ENCODE data around the gene SRGAP2B. TPM values are rescaled to one million over a fixed set of nuclear protein-coding genes. Genes with fewer than 3 reads are reported as not detected.
"Not testable (repeated sequence)": the region's sequence is repeated elsewhere in the genome, so short reads cannot be mapped to it uniquely, and the experiment has no call there.

Gene SRGAP2B
- total RNA-seq (10 to 100 TPM; 26.0 to 28.5 TPM), polyA plus RNA-seq (1 to 10 TPM in 1 of 2 donors, under 1 TPM in 1; 0.76 to 2.6 TPM)

- POLR2A ChIA-PET (ENCODE audit: partially characterized antibody); H3K4me1 ChIP-seq (ENCODE audit: insufficient read depth, low read length); H3K27me3 Mint-ChIP-seq; H3K27ac ChIP-seq (ENCODE audit: low read depth, low read length); H3K4me1 Mint-ChIP-seq; CTCF ChIA-PET (ENCODE audit: partially characterized antibody); H3K9me3 ChIP-seq (ENCODE audit: control insufficient read depth in 1 of 2, low read length in 2 of 2); H3K36me3 Mint-ChIP-seq; H3K36me3 ChIP-seq (ENCODE audit: insufficient read depth, low read length); H3K27me3 ChIP-seq (ENCODE audit: insufficient read depth, low read length); H3K27ac Mint-ChIP-seq; intact Hi-C loops (cut with micrococcal nuclease); DNase-seq; H3K4me3 ChIP-seq (ENCODE audit: low read length in 2 of 2); H3K9me3 Mint-ChIP-seq: not testable (repeated sequence)
- peak within 1 kb of the TSS in 7 of 8 donors; percentile 20 to 94 (median 46) for H3K4me3 Mint-ChIP-seq
Measured at GRCh38 chr1:145095284-145096057, at the start of gene SRGAP2B, which contains the start of gene FAM72D. Gene SRGAP2B (minus strand): TSS chr1:145095328. CDS start chr1:145092901, 2,427 bp downstream. Gene FAM72D (plus strand): TSS chr1:145095974. CDS start chr1:145096848, 874 bp downstream.

DNA sequence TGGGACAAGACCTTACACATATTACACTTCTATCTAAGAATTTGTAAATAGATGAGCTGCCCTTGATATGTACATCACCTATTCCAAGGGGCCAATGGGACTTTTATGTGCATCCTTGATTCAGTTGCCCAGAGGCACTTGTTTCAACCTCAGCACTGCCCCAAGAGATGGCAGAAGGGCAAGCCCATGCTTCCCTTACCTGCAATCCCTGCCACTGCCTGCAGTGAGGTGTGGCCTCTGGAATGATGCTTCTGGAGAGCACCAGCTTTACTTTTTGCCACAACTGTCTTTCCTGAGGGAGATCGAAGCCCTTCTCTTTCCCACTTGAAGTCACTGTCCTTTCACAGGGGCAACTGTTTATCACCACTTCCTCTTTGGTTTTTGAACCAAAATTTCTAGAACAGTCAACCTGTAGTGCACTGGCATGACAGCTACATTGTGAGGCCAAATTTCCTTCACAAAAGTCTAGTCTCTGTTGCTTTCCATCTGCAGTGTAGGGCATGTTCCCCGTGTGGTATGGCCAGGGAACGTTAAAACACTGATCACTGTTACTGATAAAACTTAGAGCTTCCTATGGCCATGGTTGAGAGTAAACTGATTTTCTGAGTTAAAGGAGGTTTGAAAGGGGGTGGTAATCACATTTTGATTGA, 49.3 kb upstream of the SRGAP2B start:
- H3K9me3 Mint-ChIP-seq; DNase-seq; H3K4me1 ChIP-seq (ENCODE audit: insufficient read depth, low read length); H3K27me3 Mint-ChIP-seq; H3K4me3 Mint-ChIP-seq; POLR2A ChIA-PET (ENCODE audit: partially characterized antibody); H3K27ac Mint-ChIP-seq; H3K4me3 ChIP-seq (ENCODE audit: low read length in 2 of 2); CTCF ChIA-PET (ENCODE audit: partially characterized antibody); H3K36me3 ChIP-seq (ENCODE audit: insufficient read depth, low read length); H3K27ac ChIP-seq (ENCODE audit: low read depth, low read length); H3K9me3 ChIP-seq (ENCODE audit: control insufficient read depth in 1 of 2, low read length in 2 of 2); H3K36me3 Mint-ChIP-seq; H3K27me3 ChIP-seq (ENCODE audit: insufficient read depth, low read length); H3K4me1 Mint-ChIP-seq; intact Hi-C loops (cut with micrococcal nuclease): not testable (repeated sequence)

- H3K36me3 Mint-ChIP-seq; H3K4me1 Mint-ChIP-seq; H3K27ac ChIP-seq (ENCODE audit: low read depth, low read length); H3K27me3 ChIP-seq (ENCODE audit: insufficient read depth, low read length); H3K27me3 Mint-ChIP-seq; H3K9me3 Mint-ChIP-seq; DNase-seq; intact Hi-C loops (cut with micrococcal nuclease); H3K4me1 ChIP-seq (ENCODE audit: insufficient read depth, low read length); H3K36me3 ChIP-seq (ENCODE audit: insufficient read depth, low read length); POLR2A ChIA-PET (ENCODE audit: partially characterized antibody); H3K4me3 ChIP-seq (ENCODE audit: low read length in 2 of 2); H3K9me3 ChIP-seq (ENCODE audit: control insufficient read depth in 1 of 2, low read length in 2 of 2); CTCF ChIA-PET (ENCODE audit: partially characterized antibody); H3K4me3 Mint-ChIP-seq; H3K27ac Mint-ChIP-seq: not testable (repeated sequence)
Measured at GRCh38 chr1:145140549-145140948, 45.4 kb upstream of the SRGAP2B start.

DNA sequence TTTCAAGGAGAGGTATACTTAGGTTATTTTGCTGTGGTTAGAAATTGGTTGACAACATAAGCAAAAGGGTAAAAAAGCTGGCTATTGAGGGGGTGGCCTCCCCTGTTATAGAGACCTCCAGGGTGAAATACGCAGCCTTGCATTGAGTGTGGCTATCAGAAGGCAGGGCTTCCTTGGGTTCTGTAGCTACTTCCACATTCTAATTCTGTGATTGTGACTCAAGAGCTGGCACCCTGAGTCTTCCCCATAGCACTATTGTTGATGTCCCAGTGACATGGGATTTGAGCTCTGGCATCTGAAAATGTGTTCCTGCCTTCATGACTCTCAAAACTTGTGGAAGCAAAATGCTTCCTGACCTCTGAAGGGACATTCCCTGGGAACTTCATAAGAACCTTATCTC, 39.3 kb upstream of the SRGAP2B start:
- H3K27ac ChIP-seq (ENCODE audit: low read depth, low read length); H3K36me3 ChIP-seq (ENCODE audit: insufficient read depth, low read length); CTCF ChIA-PET (ENCODE audit: partially characterized antibody); H3K27me3 ChIP-seq (ENCODE audit: insufficient read depth, low read length); H3K4me3 Mint-ChIP-seq; POLR2A ChIA-PET (ENCODE audit: partially characterized antibody); H3K4me1 ChIP-seq (ENCODE audit: insufficient read depth, low read length); H3K4me1 Mint-ChIP-seq; H3K36me3 Mint-ChIP-seq; H3K4me3 ChIP-seq (ENCODE audit: low read length in 2 of 2); intact Hi-C loops (cut with micrococcal nuclease); H3K27ac Mint-ChIP-seq; H3K27me3 Mint-ChIP-seq; DNase-seq; H3K9me3 ChIP-seq (ENCODE audit: control insufficient read depth in 1 of 2, low read length in 2 of 2); H3K9me3 Mint-ChIP-seq: not testable (repeated sequence)

DNA sequence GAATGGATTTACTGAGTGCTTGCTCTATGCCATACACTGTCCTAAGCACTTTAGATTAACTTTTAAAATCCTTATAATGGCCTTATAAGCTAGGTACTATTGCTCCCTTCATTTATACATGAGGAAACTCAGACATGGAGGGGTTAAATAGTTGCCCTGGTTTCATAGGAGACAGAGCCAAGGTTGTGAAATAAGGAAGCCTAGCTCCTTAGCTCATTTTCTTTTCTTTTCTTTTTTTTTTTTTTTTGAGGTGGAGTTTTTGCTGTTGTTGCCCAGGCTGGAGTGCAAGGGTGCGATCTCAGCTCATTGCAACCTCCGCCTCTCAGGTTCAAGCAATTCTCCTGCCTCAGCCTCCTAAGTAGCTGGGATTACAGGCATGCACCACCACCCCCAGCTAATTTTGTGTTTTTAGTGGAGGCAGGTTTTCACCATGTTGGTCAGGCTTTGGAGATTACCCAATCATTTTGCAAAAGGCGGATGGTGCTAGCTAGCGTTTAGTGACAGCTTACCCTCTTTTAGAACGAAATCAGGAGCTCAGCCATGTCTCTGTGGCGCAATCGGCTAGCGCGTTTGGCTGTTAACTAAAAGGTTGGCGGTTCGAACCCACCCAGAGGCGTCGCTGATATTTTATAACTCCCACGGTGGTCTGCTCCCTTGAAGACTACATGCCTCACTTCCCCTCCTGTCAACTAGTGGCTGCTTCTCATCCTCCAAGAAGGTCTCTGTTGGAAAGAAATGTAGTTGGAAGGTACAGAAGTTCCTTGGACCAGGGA, 33.8 kb upstream of the SRGAP2B start:
- H3K27ac ChIP-seq (ENCODE audit: low read depth, low read length); H3K9me3 ChIP-seq (ENCODE audit: control insufficient read depth in 1 of 2, low read length in 2 of 2); H3K4me3 ChIP-seq (ENCODE audit: low read length in 2 of 2); H3K4me1 ChIP-seq (ENCODE audit: insufficient read depth, low read length); H3K4me3 Mint-ChIP-seq; H3K36me3 ChIP-seq (ENCODE audit: insufficient read depth, low read length); H3K9me3 Mint-ChIP-seq; H3K27me3 Mint-ChIP-seq; H3K36me3 Mint-ChIP-seq; CTCF ChIA-PET (ENCODE audit: partially characterized antibody); DNase-seq; H3K27me3 ChIP-seq (ENCODE audit: insufficient read depth, low read length); intact Hi-C loops (cut with micrococcal nuclease); POLR2A ChIA-PET (ENCODE audit: partially characterized antibody); H3K4me1 Mint-ChIP-seq; H3K27ac Mint-ChIP-seq: not testable (repeated sequence)

DNA sequence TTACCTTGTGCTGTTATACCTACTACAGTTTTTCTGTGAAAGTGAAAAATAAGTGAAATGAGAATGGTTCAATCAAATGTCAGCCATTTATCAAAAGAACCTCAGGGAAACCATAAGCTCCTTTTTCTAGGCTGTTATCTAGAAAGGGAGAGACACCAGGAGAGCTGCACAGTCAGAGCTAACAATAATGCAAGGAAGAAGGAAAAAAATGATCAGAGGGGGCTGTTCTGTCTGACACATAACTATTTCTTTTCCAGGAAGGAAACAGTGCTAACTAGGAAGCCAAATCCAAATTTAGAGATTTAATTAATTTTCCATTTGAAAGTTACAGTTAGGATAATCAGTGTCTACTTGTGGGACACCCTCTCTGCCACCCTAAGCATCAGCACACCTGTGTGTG, 32.0 kb upstream of the SRGAP2B start:
- intact Hi-C loops (cut with micrococcal nuclease); H3K27ac Mint-ChIP-seq; POLR2A ChIA-PET (ENCODE audit: partially characterized antibody); H3K36me3 ChIP-seq (ENCODE audit: insufficient read depth, low read length); H3K36me3 Mint-ChIP-seq; H3K27me3 ChIP-seq (ENCODE audit: insufficient read depth, low read length); H3K9me3 ChIP-seq (ENCODE audit: control insufficient read depth in 1 of 2, low read length in 2 of 2); H3K4me1 Mint-ChIP-seq; H3K4me1 ChIP-seq (ENCODE audit: insufficient read depth, low read length); H3K4me3 Mint-ChIP-seq; CTCF ChIA-PET (ENCODE audit: partially characterized antibody); DNase-seq; H3K27ac ChIP-seq (ENCODE audit: low read depth, low read length); H3K9me3 Mint-ChIP-seq; H3K4me3 ChIP-seq (ENCODE audit: low read length in 2 of 2); H3K27me3 Mint-ChIP-seq: not testable (repeated sequence)

GRCh38 chr1:145125112-145125511, 30.0 kb upstream of the SRGAP2B start:
- H3K4me1 Mint-ChIP-seq; H3K9me3 ChIP-seq (ENCODE audit: control insufficient read depth in 1 of 2, low read length in 2 of 2); H3K27ac ChIP-seq (ENCODE audit: low read depth, low read length); H3K4me1 ChIP-seq (ENCODE audit: insufficient read depth, low read length); H3K36me3 Mint-ChIP-seq; POLR2A ChIA-PET (ENCODE audit: partially characterized antibody); H3K27me3 ChIP-seq (ENCODE audit: insufficient read depth, low read length); H3K27ac Mint-ChIP-seq; H3K27me3 Mint-ChIP-seq; H3K36me3 ChIP-seq (ENCODE audit: insufficient read depth, low read length); intact Hi-C loops (cut with micrococcal nuclease); CTCF ChIA-PET (ENCODE audit: partially characterized antibody); H3K4me3 Mint-ChIP-seq; DNase-seq; H3K4me3 ChIP-seq (ENCODE audit: low read length in 2 of 2); H3K9me3 Mint-ChIP-seq: not testable (repeated sequence)
